ENCODE results near the gene TMEM123.

Gene TMEM123

DNA sequence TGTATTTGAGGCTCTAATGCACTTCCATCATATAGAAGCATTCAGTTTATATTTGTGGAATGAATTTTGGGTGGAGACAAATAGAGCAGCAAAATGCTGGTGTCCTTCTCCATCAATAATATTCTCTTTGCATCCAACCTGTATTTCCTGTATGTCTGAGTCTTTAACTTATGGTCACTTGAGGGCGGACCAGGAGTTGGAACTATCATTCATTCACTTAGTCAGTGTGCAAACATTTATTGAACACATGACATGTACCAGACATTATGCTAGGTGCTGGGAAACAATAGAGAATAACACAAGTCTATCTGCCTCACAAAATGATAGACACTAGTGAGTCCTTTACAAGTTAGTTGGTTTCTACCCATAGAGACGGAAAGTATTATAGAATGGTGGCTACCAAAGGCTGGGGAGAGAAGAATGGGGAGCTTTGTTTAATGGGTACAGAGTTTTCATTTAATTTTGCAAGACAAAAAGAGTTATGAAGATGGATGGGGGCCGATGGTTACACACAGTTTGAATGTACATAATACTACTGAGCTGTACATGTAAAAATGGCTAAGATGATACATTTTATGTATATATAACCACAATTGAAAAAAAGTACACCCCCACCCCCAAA lies 4.6 kb upstream of the TMEM123 start:
- peaks cover 16% of the 10 kb centered on the region for H3K27me3 ChIP-seq (ENCODE audit: insufficient read depth, insufficient read length)
- TF ChIP-seq SUZ12 (IDR thresholded peaks at IDR 0.05; ENCODE audit: extremely low read depth, insufficient read depth, insufficient read length) (no peak), YY1 (IDR thresholded peaks at IDR 0.05; ENCODE audit: insufficient read depth, insufficient read length) (no peak), ZNF274 (IDR thresholded peaks at IDR 0.05; ENCODE audit: low read depth, low read length) (no peak)
- H3K4me1 ChIP-seq (ENCODE audit: insufficient read depth, insufficient read length): no peaks in the 10 kb centered on the region
- H3K9ac ChIP-seq (ENCODE audit: insufficient read length, low read depth): no peak overlapping the region
- no peak overlapping the region for H3K4me3 ChIP-seq (ENCODE audit: insufficient read length, low read depth)
- no peaks in the 10 kb centered on the region for H3K9me3 ChIP-seq (ENCODE audit: insufficient read depth, low read length)
- no peaks in the 10 kb centered on the region for H3K36me3 ChIP-seq (ENCODE audit: insufficient read depth, insufficient read length, low read length)
- DNase-seq (ENCODE audit: low read depth, low spot score): no peak

GRCh38 chr11:102456381-102456780 lies 3.8 kb upstream of the TMEM123 start:
- no peak overlapping the region for H3K9ac ChIP-seq (ENCODE audit: insufficient read length, low read depth)
- H3K27me3 ChIP-seq (ENCODE audit: insufficient read depth, insufficient read length): peaks cover 16% of the 10 kb centered on the region
- DNase-seq (ENCODE audit: low read depth, low spot score): no peak
- no peaks in the 10 kb centered on the region for H3K36me3 ChIP-seq (ENCODE audit: insufficient read depth, insufficient read length, low read length)
- TF ChIP-seq ZNF274 (IDR thresholded peaks at IDR 0.05; ENCODE audit: low read depth, low read length) (no peak), SUZ12 (IDR thresholded peaks at IDR 0.05; ENCODE audit: extremely low read depth, insufficient read depth, insufficient read length) (no peak), YY1 (IDR thresholded peaks at IDR 0.05; ENCODE audit: insufficient read depth, insufficient read length) (no peak)
- H3K9me3 ChIP-seq (ENCODE audit: insufficient read depth, low read length): no peaks in the 10 kb centered on the region
- no peak overlapping the region for H3K4me3 ChIP-seq (ENCODE audit: insufficient read length, low read depth)
- no peaks in the 10 kb centered on the region for H3K4me1 ChIP-seq (ENCODE audit: insufficient read depth, insufficient read length)

GRCh38 chr11:102453921-102454320 lies 1.4 kb upstream of the TMEM123 start:
- H3K9me3 ChIP-seq (ENCODE audit: insufficient read depth, low read length): no peaks in the 10 kb centered on the region
- TF ChIP-seq ZNF274 (IDR thresholded peaks at IDR 0.05; ENCODE audit: low read depth, low read length) (no peak), SUZ12 (IDR thresholded peaks at IDR 0.05; ENCODE audit: extremely low read depth, insufficient read depth, insufficient read length) (no peak), YY1 (IDR thresholded peaks at IDR 0.05; ENCODE audit: insufficient read depth, insufficient read length) (no peak)
- DNase-seq (ENCODE audit: low read depth, low spot score): no peak
- H3K9ac ChIP-seq (ENCODE audit: insufficient read length, low read depth): no peak overlapping the region
- H3K4me1 ChIP-seq (ENCODE audit: insufficient read depth, insufficient read length): peaks cover 2% of the 10 kb centered on the region
- H3K36me3 ChIP-seq (ENCODE audit: insufficient read depth, insufficient read length, low read length): no peaks in the 10 kb centered on the region
- peaks cover 16% of the 10 kb centered on the region for H3K27me3 ChIP-seq (ENCODE audit: insufficient read depth, insufficient read length)
- H3K4me3 ChIP-seq (ENCODE audit: insufficient read length, low read depth): no peak overlapping the region

DNA sequence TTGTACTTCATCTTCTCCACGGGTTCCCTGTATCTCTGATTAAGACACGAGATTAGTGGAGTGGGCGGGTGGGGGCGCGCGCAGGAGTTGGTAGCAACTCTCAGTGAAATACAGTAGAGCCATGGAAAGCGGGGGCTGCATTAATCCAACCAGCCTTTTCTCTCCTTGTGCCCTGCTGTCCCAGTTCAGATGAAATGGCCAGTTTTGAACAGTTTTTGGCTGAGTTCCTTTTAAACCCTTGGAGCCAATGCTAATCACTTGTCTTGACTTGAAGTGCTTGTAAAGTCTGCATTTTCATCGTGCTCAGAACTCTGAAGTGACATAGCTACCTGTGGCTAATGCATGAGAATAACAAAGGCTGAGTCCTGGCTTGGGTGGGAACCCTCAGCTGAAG lies 734 bp upstream of the TMEM123 start:
- Histone ChIP-seq H3K27me3 (ENCODE audit: insufficient read depth, insufficient read length) (peaks cover 16% of the 10 kb centered on the region), H3K9me3 (ENCODE audit: insufficient read depth, low read length) (no peaks in the 10 kb centered on the region), H3K9ac (ENCODE audit: insufficient read length, low read depth) (peak overlapping the region; percentile 74), H3K4me1 (ENCODE audit: insufficient read depth, insufficient read length) (peaks cover 2% of the 10 kb centered on the region), H3K36me3 (ENCODE audit: insufficient read depth, insufficient read length, low read length) (peaks cover 5% of the 10 kb centered on the region), H3K4me3 (ENCODE audit: insufficient read length, low read depth) (peak overlapping the region; percentile 76)
- TF ChIP-seq YY1 (IDR thresholded peaks at IDR 0.05; ENCODE audit: insufficient read depth, insufficient read length) (no peak), ZNF274 (IDR thresholded peaks at IDR 0.05; ENCODE audit: low read depth, low read length) (no peak), SUZ12 (IDR thresholded peaks at IDR 0.05; ENCODE audit: extremely low read depth, insufficient read depth, insufficient read length) (no peak)
- DNase-seq (ENCODE audit: low read depth, low spot score): peak; percentile 47

- TF ChIP-seq SUZ12 (IDR thresholded peaks at IDR 0.05; ENCODE audit: extremely low read depth, insufficient read depth, insufficient read length): no peak
- TF ChIP-seq ZNF274 (IDR thresholded peaks at IDR 0.05; ENCODE audit: low read depth, low read length): no peak
- TF ChIP-seq YY1 (IDR thresholded peaks at IDR 0.05; ENCODE audit: insufficient read depth, insufficient read length): no peak
- Histone ChIP-seq H3K36me3 (ENCODE audit: insufficient read depth, insufficient read length, low read length) (peaks cover 16% of the 10 kb centered on the region), H3K4me3 (ENCODE audit: insufficient read length, low read depth) (peak overlapping the region; percentile 76), H3K27me3 (ENCODE audit: insufficient read depth, insufficient read length) (peaks cover 11% of the 10 kb centered on the region), H3K4me1 (ENCODE audit: insufficient read depth, insufficient read length) (peaks cover 2% of the 10 kb centered on the region), H3K9me3 (ENCODE audit: insufficient read depth, low read length) (no peaks in the 10 kb centered on the region), H3K9ac (ENCODE audit: insufficient read length, low read depth) (peak overlapping the region; percentile 84)
- DNase-seq (ENCODE audit: low read depth, low spot score): no peak
Observed at GRCh38 chr11:102451681-102452460, 694 bp downstream of the TMEM123 start.

GRCh38 chr11:102451041-102451680 lies 1.4 kb downstream of the TMEM123 start:
- peak overlapping the region; percentile 76 for H3K4me3 ChIP-seq (ENCODE audit: insufficient read length, low read depth)
- H3K9me3 ChIP-seq (ENCODE audit: insufficient read depth, low read length): no peaks in the 10 kb centered on the region
- H3K27me3 ChIP-seq (ENCODE audit: insufficient read depth, insufficient read length): peaks cover 7% of the 10 kb centered on the region
- peaks cover 16% of the 10 kb centered on the region for H3K36me3 ChIP-seq (ENCODE audit: insufficient read depth, insufficient read length, low read length)
- H3K4me1 ChIP-seq (ENCODE audit: insufficient read depth, insufficient read length): peaks cover 2% of the 10 kb centered on the region
- no peak for DNase-seq (ENCODE audit: low read depth, low spot score)
- TF ChIP-seq YY1 (IDR thresholded peaks at IDR 0.05; ENCODE audit: insufficient read depth, insufficient read length): no peak
- TF ChIP-seq SUZ12 (IDR thresholded peaks at IDR 0.05; ENCODE audit: extremely low read depth, insufficient read depth, insufficient read length): no peak
- TF ChIP-seq ZNF274 (IDR thresholded peaks at IDR 0.05; ENCODE audit: low read depth, low read length): no peak
- peak overlapping the region; percentile 84 for H3K9ac ChIP-seq (ENCODE audit: insufficient read length, low read depth)

Data from NT2/D1 (cell line).